ENCODE data around the gene C6orf132. TPM values are rescaled to one million over a fixed set of nuclear protein-coding genes. Genes with fewer than 3 reads are reported as not detected.

Gene C6orf132
- total RNA-seq, 1 experiment from 2014 or later, result 0.15 TPM

- TF ChIP-seq EZH2 (IDR thresholded peaks at IDR 0.05; ENCODE audit: borderline replicate concordance, low read depth, low read length, poor library complexity, severe bottlenecking), result no peak
- TF ChIP-seq, protein P1, sequence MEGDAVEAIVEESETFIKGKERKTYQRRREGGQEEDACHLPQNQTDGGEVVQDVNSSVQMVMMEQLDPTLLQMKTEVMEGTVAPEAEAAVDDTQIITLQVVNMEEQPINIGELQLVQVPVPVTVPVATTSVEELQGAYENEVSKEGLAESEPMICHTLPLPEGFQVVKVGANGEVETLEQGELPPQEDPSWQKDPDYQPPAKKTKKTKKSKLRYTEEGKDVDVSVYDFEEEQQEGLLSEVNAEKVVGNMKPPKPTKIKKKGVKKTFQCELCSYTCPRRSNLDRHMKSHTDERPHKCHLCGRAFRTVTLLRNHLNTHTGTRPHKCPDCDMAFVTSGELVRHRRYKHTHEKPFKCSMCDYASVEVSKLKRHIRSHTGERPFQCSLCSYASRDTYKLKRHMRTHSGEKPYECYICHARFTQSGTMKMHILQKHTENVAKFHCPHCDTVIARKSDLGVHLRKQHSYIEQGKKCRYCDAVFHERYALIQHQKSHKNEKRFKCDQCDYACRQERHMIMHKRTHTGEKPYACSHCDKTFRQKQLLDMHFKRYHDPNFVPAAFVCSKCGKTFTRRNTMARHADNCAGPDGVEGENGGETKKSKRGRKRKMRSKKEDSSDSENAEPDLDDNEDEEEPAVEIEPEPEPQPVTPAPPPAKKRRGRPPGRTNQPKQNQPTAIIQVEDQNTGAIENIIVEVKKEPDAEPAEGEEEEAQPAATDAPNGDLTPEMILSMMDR (conservative IDR thresholded peaks at IDR 0.05; ENCODE audit: low read depth, low read length), result no peak
- POLR2A ChIA-PET (ENCODE audit: low non-redundant PET), result interaction anchor here (0.7 kb wide), 1 partner anchor 183 kb away, joined by 10 read pairs; no protein-coding TSS in a partner anchor
- Histone ChIP-seq H3K27ac (ENCODE audit: low read depth, low read length, poor library complexity, severe bottlenecking) (no peak overlapping the region), H3K4me1 (ENCODE audit: insufficient read depth, low read length, poor library complexity, severe bottlenecking) (no peaks in the 10 kb centered on the region), H3K4me3 (ENCODE audit: low read depth, low read length, poor library complexity, severe bottlenecking) (no peak overlapping the region), H3K36me3 (ENCODE audit: insufficient read depth, low read length, poor library complexity, severe bottlenecking) (no peaks in the 10 kb centered on the region), H3K27me3 (replicated peaks; ENCODE audit: insufficient read depth, low read depth, low read length, poor library complexity) (no peaks in the 10 kb centered on the region), H3K9me3 (ENCODE audit: low read depth, low read length, poor library complexity, severe bottlenecking) (no peaks in the 10 kb centered on the region)
- intact Hi-C loops (cut with micrococcal nuclease; ENCODE audit: unreplicated experiment), result no loop called here
- BruUV-seq (replicated peaks), result no TSS peak
- CTCF ChIA-PET, result no interaction called here
- no peak for DNase-seq (ENCODE audit: low spot score)
Observed at GRCh38 chr6:42118162-42119001, 24.0 kb downstream of the C6orf132 start.

- CTCF ChIA-PET, result no interaction called here
- POLR2A ChIA-PET (ENCODE audit: low non-redundant PET), result no interaction called here
- intact Hi-C loops (cut with micrococcal nuclease; ENCODE audit: unreplicated experiment), result no loop called here
Observed at GRCh38 chr6:42117843-42118161, 24.6 kb downstream of the C6orf132 start.

DNA sequence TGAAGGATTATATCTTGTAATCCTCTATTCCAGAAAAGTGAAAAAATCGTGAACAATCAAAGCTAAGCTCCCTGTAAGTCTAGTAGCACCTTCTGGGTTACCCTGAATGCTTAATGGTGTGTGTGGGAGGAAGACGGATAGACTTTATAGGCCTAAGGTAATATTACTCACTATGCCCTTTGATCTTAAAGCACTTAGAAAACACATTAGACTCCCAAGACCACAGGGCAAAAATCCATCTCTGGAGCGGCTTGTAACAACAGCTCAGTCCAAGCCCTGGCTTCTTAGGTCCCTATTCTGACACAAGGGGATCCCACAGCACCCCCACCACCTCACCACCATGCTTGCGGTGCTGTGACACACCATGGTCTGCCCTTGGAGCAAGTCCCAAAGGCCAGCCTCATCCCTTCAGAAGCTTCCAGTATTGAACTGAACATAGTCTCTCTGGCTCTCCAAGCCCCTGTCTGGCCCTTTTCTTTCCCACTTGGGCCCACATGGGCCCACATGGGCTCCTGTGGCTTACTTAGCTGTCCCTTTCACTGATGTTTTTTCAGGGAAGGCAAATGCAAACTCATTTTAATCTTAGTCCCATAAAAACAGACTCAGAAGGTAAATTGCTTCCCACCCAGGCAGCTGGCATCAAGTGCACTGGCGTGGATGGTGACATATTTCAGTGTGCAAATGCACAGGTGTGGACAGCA lies 28.3 kb downstream of the C6orf132 start:
- H3K4me3 ChIP-seq (ENCODE audit: low read depth, low read length, poor library complexity, severe bottlenecking), result no peak overlapping the region
- H3K9me3 ChIP-seq (ENCODE audit: low read depth, low read length, poor library complexity, severe bottlenecking), result no peaks in the 10 kb centered on the region
- DNase-seq (ENCODE audit: low spot score), result no peak
- CTCF ChIA-PET, result no interaction called here
- H3K27me3 ChIP-seq (replicated peaks; ENCODE audit: insufficient read depth, low read depth, low read length, poor library complexity), result no peaks in the 10 kb centered on the region
- intact Hi-C loops (cut with micrococcal nuclease; ENCODE audit: unreplicated experiment), result no loop called here
- H3K27ac ChIP-seq (ENCODE audit: low read depth, low read length, poor library complexity, severe bottlenecking), result no peak overlapping the region
- POLR2A ChIA-PET (ENCODE audit: low non-redundant PET), result no interaction called here
- H3K4me1 ChIP-seq (ENCODE audit: insufficient read depth, low read length, poor library complexity, severe bottlenecking), result no peaks in the 10 kb centered on the region
- no peaks in the 10 kb centered on the region for H3K36me3 ChIP-seq (ENCODE audit: insufficient read depth, low read length, poor library complexity, severe bottlenecking)
- TF ChIP-seq, protein P1 (conservative IDR thresholded peaks at IDR 0.05; ENCODE audit: low read depth, low read length), result no peak
- TF ChIP-seq EZH2 (IDR thresholded peaks at IDR 0.05; ENCODE audit: borderline replicate concordance, low read depth, low read length, poor library complexity, severe bottlenecking), result no peak
- no TSS peak for BruUV-seq (replicated peaks)

More at GRCh38 chr6:42117843-42118161, 24.6 kb downstream of the C6orf132 start:
- no peak overlapping the region for H3K4me3 ChIP-seq (ENCODE audit: low read depth, low read length, poor library complexity, severe bottlenecking)
- H3K9me3 ChIP-seq (ENCODE audit: low read depth, low read length, poor library complexity, severe bottlenecking), result no peaks in the 10 kb centered on the region
- H3K27ac ChIP-seq (ENCODE audit: low read depth, low read length, poor library complexity, severe bottlenecking), result no peak overlapping the region
- no peaks in the 10 kb centered on the region for H3K4me1 ChIP-seq (ENCODE audit: insufficient read depth, low read length, poor library complexity, severe bottlenecking)
- TF ChIP-seq, protein P1 (conservative IDR thresholded peaks at IDR 0.05; ENCODE audit: low read depth, low read length), result no peak
- TF ChIP-seq EZH2 (IDR thresholded peaks at IDR 0.05; ENCODE audit: borderline replicate concordance, low read depth, low read length, poor library complexity, severe bottlenecking), result no peak
- H3K36me3 ChIP-seq (ENCODE audit: insufficient read depth, low read length, poor library complexity, severe bottlenecking), result no peaks in the 10 kb centered on the region
- no peaks in the 10 kb centered on the region for H3K27me3 ChIP-seq (replicated peaks; ENCODE audit: insufficient read depth, low read depth, low read length, poor library complexity)
- BruUV-seq (replicated peaks), result no TSS peak
- DNase-seq (ENCODE audit: low spot score), result no peak
